ENCODE data around the gene NLGN1. TPM values are rescaled to one million over a fixed set of nuclear protein-coding genes. Genes with fewer than 3 reads are reported as not detected.

The NLGN1 gene
- polyA plus RNA-seq, 1 donor from 2014 or later: 2.7 TPM

- Histone ChIP-seq H3K9me2 (ENCODE audit: insufficient read depth, low read length) (no peaks in the 10 kb centered on the region), H3F3A (ENCODE audit: insufficient read depth, low read length, poor library complexity, severe bottlenecking) (peaks cover 4% of the 10 kb centered on the region), H3K79me2 (replicated peaks; ENCODE audit: insufficient read depth, low read length) (no peaks in the 10 kb centered on the region), H3K9ac (ENCODE audit: low read length) (no peak overlapping the region), H3K27ac (ENCODE audit: low read length) (no peak overlapping the region), H3K27me3 (ENCODE audit: insufficient read depth, low read depth, low read length) (no peaks in the 10 kb centered on the region), H3K36me3 (ENCODE audit: insufficient read depth, low read length) (no peaks in the 10 kb centered on the region), H3K4me3 (ENCODE audit: low read length) (no peak overlapping the region), H3K4me2 (ENCODE audit: low read length) (no peak overlapping the region), H4K20me1 (ENCODE audit: insufficient read depth) (no peaks in the 10 kb centered on the region), H2AFZ (ENCODE audit: low read depth, low read length) (no peak overlapping the region), H3K9me3 (ENCODE audit: low read length) (no peaks in the 10 kb centered on the region)
- TF ChIP-seq, protein P1, sequence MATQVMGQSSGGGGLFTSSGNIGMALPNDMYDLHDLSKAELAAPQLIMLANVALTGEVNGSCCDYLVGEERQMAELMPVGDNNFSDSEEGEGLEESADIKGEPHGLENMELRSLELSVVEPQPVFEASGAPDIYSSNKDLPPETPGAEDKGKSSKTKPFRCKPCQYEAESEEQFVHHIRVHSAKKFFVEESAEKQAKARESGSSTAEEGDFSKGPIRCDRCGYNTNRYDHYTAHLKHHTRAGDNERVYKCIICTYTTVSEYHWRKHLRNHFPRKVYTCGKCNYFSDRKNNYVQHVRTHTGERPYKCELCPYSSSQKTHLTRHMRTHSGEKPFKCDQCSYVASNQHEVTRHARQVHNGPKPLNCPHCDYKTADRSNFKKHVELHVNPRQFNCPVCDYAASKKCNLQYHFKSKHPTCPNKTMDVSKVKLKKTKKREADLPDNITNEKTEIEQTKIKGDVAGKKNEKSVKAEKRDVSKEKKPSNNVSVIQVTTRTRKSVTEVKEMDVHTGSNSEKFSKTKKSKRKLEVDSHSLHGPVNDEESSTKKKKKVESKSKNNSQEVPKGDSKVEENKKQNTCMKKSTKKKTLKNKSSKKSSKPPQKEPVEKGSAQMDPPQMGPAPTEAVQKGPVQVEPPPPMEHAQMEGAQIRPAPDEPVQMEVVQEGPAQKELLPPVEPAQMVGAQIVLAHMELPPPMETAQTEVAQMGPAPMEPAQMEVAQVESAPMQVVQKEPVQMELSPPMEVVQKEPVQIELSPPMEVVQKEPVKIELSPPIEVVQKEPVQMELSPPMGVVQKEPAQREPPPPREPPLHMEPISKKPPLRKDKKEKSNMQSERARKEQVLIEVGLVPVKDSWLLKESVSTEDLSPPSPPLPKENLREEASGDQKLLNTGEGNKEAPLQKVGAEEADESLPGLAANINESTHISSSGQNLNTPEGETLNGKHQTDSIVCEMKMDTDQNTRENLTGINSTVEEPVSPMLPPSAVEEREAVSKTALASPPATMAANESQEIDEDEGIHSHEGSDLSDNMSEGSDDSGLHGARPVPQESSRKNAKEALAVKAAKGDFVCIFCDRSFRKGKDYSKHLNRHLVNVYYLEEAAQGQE (IDR thresholded peaks at IDR 0.05; ENCODE audit: borderline replicate concordance): peak; percentile 26
- TF ChIP-seq POLR2AphosphoS5 (IDR thresholded peaks at IDR 0.05) (peak; percentile 92), SMC3 (conservative IDR thresholded peaks at IDR 0.05; ENCODE audit: poor library complexity) (no peak), TAF1 (IDR thresholded peaks at IDR 0.05; ENCODE audit: low read depth) (no peak), MXI1 (conservative IDR thresholded peaks at IDR 0.05; ENCODE audit: poor library complexity, severe bottlenecking) (no peak), RAD21 (conservative IDR thresholded peaks at IDR 0.05) (no peak), EZH2 (IDR thresholded peaks at IDR 0.05; ENCODE audit: borderline replicate concordance, insufficient read depth, low read length, poor library complexity, severe bottlenecking) (no peak), EP300 (conservative IDR thresholded peaks at IDR 0.05; ENCODE audit: poor library complexity, severe bottlenecking) (peak; percentile 95)
- TF ChIP-seq, protein P2, sequence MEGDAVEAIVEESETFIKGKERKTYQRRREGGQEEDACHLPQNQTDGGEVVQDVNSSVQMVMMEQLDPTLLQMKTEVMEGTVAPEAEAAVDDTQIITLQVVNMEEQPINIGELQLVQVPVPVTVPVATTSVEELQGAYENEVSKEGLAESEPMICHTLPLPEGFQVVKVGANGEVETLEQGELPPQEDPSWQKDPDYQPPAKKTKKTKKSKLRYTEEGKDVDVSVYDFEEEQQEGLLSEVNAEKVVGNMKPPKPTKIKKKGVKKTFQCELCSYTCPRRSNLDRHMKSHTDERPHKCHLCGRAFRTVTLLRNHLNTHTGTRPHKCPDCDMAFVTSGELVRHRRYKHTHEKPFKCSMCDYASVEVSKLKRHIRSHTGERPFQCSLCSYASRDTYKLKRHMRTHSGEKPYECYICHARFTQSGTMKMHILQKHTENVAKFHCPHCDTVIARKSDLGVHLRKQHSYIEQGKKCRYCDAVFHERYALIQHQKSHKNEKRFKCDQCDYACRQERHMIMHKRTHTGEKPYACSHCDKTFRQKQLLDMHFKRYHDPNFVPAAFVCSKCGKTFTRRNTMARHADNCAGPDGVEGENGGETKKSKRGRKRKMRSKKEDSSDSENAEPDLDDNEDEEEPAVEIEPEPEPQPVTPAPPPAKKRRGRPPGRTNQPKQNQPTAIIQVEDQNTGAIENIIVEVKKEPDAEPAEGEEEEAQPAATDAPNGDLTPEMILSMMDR (IDR thresholded peaks at IDR 0.05; ENCODE audit: poor library complexity, severe bottlenecking): no peak
Measured at GRCh38 chr3:173988909-173989308, 591.4 kb downstream of the NLGN1 start.

DNA sequence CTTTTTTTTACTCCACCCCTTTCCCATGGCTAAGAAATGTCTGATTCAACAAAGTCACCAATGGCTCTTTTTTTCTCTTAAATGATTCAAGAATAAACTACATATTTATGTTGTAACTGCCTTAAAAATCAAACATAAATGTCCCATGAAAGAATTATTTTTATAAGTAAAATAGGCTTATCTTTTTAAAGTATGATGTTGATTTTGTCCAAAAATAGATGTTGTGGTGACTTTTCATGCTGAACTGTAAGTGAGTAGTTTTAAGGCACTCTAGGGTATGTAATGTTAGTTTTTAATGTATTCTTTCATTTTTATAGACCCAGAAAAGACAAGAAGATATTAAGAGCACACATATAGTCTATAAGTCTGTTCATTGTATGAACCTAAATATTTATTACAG, 594.9 kb downstream of the NLGN1 start:
- no peak overlapping the region for H2AFZ ChIP-seq (ENCODE audit: low read depth, low read length)
- H3K4me3 ChIP-seq (ENCODE audit: low read length): no peak overlapping the region
- H3K36me3 ChIP-seq (ENCODE audit: insufficient read depth, low read length): no peaks in the 10 kb centered on the region
- no peaks in the 10 kb centered on the region for H3K9me3 ChIP-seq (ENCODE audit: low read length)
- H4K20me1 ChIP-seq (ENCODE audit: insufficient read depth): no peaks in the 10 kb centered on the region
- no peaks in the 10 kb centered on the region for H3K79me2 ChIP-seq (replicated peaks; ENCODE audit: insufficient read depth, low read length)
- peaks cover 4% of the 10 kb centered on the region for H3F3A ChIP-seq (ENCODE audit: insufficient read depth, low read length, poor library complexity, severe bottlenecking)
- H3K4me2 ChIP-seq (ENCODE audit: low read length): no peak overlapping the region
- H3K9me2 ChIP-seq (ENCODE audit: insufficient read depth, low read length): no peaks in the 10 kb centered on the region
- TF ChIP-seq, protein P1 (IDR thresholded peaks at IDR 0.05; ENCODE audit: borderline replicate concordance): no peak
- TF ChIP-seq TAF1 (IDR thresholded peaks at IDR 0.05; ENCODE audit: low read depth): no peak
- TF ChIP-seq, protein P2 (IDR thresholded peaks at IDR 0.05; ENCODE audit: poor library complexity, severe bottlenecking): no peak
- TF ChIP-seq EZH2 (IDR thresholded peaks at IDR 0.05; ENCODE audit: borderline replicate concordance, insufficient read depth, low read length, poor library complexity, severe bottlenecking): no peak
- no peak for TF ChIP-seq SMC3 (conservative IDR thresholded peaks at IDR 0.05; ENCODE audit: poor library complexity)
- no peak for TF ChIP-seq MXI1 (conservative IDR thresholded peaks at IDR 0.05; ENCODE audit: poor library complexity, severe bottlenecking)
- TF ChIP-seq EP300 (conservative IDR thresholded peaks at IDR 0.05; ENCODE audit: poor library complexity, severe bottlenecking): no peak
- no peak for TF ChIP-seq RAD21 (conservative IDR thresholded peaks at IDR 0.05)
- no peak for TF ChIP-seq POLR2AphosphoS5 (IDR thresholded peaks at IDR 0.05)
- no peaks in the 10 kb centered on the region for H3K27me3 ChIP-seq (ENCODE audit: insufficient read depth, low read depth, low read length)
- no peak overlapping the region for H3K27ac ChIP-seq (ENCODE audit: low read length)
- no peak overlapping the region for H3K9ac ChIP-seq (ENCODE audit: low read length)

Measured in neural cell (in vitro differentiated cells).